Daoy (cell line): ENCODE data around the gene MYH7. TPM values are rescaled to one million over a fixed set of nuclear protein-coding genes. Genes with fewer than 3 reads are reported as not detected.
"Not testable (repeated sequence)": the region's sequence is repeated elsewhere in the genome, so short reads cannot be mapped to it uniquely, and the experiment has no call there.

Source experiments
- DNase-seq: peaks from one replicate; pipeline ENCODE4 v3.0.0-alpha.2; 2015; ENCODE audit warnings: low read depth
- total RNA-seq: library from RNA; depleted of rRNA; stranded (reverse); fragments of >200 nt; shearing (Covaris generic); gene quantifications from 2 replicates; pipeline ENCODE4 v1.2.3, GENCODE V29; 2014; rRNA removed

The MYH7 gene
- total RNA-seq, result not detected in 2 replicates

DNA sequence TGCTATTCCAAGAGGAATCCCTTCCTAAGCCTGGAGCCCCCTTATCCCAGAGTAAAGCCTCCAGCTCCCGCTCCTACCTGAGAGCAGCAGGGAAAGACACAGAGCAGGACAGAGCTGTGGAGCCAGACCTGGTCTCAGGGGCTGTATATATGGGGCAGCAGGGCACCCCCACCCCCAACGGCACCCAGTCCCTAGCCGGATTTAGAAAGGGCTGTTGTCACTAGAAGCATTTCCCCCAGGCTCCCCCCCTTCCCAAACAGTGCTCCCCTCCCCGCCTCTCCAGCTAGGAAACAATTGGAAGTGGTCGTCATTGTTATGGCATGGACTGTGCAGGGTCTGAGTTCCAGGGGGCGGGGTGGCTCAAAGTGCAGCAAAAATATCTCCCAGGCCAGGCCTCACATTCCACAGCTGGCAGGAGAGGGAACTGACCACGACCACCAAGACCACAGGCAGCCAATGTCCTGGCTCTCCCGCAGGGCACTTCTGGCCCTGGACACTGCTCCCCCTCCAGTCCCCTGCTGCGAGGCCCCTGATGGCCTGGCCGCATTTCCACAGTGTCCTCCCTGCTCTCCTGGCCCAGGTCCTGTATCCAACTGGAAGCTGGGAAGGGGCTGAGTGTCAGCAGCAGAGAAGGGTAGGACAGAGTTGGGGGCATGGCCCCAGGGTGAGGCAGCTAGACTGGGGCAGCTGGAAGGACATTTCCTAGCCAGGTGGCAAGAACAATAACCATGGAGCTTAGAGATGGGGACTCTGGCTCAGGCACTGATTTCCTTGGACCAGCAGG is at the start of gene MYH7:
Gene MYH7, minus strand, starts transcription at position 118 of the 784 bp plus-strand sequence. CDS start 1,928 bp downstream, outside the sequence.
- DNase-seq, result no peak

DNA sequence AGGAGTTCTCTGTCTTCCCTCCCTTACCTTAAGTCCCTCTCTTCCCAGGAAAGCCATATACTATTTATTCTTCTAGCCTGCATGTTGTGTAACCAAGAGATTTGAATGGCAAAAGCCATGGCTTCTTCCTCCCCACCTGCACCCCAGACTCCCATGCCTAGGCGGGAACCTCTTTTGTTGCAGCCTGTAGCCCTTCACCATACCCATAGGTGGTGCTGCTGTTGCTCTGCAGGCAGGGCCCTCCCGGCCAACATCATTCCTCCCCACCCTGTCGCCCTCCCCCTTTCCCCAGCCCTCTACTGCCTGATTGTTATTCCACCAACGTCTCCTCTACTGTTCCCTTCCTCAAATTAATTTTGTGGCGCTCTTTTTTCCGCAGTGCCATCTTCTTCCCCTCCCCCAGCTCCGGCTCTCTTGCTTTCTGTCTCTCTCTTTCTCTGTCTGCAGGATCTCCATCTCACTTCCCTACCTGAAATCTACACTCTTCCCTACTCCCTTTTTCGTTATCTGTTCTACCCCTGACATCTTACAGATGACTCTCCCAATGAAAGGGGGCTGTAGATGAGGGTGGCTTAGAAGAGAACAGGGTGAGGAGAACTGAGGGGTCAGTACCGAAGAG is 47.9 kb upstream of the MYH7 start:
- peak; percentile 34 for DNase-seq

DNA sequence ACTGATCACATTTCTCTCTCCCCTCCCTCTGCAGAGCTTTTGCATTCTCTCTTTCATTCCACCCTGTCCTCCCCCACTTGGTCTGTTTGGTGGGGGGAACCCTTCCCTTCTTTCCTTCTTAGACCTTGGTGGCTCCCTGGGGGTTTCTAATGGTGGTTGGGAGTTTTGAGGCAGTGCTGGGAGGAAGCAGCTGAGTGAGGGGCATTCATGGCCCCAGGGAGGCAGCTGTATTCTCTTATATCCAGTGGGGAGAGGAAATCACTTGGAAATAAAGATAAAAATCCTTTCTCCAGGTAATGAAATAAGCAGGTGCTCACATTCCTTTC is 47.3 kb upstream of the MYH7 start:
- DNase-seq, result no peak

DNA sequence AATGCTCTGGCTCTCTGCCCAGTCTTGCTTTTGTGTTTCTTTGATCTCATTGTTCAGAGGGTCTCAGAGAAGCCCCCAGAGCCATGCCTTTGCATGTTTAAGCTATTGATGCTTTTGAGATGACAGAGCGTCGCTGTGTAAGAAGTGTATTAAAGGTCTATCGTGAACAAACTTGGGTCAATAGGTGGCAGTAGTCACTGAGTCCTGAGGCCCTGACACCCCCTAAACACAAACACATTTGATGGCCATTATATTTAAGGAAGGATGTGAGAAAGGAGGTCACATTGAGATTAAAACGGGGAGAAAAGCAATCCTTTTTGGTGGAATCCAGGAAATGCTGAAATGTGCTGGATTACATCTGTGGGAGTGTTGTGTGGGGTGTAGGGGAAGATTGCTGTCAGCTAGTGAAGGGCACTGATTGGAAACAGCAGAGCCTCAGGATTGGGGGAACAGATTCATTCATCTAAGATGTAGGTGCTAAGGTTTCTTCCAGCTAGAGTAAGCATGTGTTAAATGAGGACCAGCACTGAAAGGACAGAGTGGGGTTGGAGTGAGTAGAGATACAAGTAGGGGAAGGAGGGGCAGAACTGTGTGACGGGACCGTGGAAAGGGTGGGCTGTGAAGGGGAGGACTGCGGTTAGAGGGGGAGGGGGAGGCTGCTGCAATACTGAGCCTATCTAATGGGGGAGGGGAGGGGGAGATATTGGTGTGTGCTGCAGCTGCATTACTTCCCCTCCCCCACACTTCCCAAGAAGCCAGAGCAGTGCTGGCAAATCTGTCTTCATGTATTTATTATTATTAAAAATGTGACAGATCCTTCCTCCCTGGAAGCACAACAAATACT is 46.7 kb upstream of the MYH7 start:
- DNase-seq, result no peak

DNA sequence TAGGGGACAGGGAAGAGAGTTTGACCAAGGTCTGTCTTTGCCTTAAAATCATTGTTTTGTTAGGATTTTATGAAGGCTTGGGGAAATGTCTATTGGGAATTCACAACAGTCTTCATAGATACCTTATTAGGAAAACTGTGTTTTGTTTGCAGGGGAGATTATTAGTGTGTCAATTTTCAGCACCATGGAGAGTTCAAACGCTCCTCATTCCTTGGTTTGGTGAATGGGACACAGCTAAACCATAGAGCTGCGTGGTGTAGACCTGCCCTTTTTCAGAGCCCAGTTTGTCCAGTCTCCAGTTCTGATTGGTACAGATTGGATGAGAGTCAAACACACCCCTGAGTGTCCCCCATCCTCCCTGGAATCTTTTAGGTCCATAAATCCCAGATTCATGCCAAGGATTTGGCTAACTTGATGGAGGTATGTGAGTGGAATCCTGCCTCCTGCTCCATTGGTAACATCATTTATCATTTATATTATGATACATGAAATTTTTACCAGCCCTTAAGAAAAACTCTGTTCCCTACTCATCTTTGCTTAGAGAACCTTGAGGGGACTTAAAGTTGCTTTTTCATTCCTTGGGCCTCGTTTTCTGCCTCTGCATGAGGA is 46.0 kb upstream of the MYH7 start:
- DNase-seq, result peak; percentile 9

DNA sequence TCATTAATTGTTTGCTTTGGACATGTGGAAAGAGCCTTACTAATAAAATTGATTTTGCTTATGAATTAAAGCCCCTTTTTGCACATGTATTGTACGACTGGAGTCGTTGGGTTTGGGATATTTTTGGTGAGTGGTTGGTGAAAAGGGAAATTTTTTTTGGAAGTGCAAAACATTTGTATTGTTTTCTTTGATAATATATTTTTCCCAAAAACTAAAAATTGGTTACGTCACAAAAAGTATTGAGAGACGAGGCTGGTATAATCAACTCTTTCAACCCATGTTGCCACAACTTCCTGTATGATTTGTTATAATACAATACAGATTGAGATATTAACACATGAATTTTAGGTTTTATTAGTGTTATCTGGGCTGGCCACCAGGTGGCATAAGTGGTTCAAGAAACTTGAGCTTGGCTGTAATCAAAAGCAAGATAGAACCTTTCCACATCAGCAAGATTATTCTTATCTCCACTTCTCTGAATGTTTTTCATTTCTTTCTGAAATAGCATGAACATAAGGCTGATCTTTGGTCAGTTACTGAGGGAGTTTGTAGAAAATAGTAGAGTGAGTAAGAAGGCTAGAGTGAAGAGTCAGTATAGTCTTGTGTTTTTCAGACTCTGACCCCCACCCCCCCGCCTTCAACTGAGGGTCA is 42.8 kb upstream of the MYH7 start:
- peak; percentile 52 for DNase-seq

DNA sequence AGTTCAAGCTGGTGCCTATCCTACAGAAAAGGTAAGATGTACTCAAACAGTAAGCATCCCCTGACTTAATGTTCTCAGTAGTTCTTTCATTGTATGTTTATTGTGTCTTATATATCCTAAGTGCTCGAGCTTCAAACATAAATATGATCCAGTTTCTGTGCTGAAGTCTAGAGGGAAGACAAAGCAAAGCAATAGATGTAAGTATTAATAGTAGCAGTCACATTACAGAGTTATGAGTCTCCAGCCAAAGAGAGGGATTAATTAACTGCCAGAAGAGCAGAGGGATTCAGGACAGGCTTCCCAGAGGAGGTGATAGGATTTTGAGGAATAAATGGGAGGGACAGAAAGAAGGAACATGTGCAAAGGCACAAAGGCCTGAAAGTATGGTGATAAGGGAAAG is 35.5 kb upstream of the MYH7 start:
- no peak for DNase-seq

DNA sequence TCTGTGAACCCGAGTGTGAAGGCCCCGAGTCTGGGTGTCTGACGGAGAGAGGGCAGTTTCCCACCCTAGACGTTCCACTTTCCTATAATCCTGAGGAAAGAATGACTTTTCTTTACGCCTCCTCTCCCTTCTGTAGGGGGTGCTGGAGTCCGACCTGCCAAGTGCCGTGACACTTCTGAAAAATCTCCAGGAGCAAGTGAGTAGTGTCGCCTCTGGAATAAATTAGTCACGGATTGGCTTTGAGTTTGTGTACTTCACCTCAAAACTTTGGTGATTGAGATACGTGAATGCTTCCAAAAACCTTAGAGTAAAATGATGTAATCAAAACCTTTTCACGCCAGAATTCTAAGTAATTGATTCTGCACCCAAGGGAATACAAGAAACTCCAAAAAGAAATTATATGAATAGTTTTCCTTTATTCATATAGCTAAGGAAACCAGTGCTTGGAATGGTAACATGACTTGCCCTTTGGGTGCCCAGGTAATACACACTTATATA is 34.5 kb upstream of the MYH7 start:
- DNase-seq, result no peak

DNA sequence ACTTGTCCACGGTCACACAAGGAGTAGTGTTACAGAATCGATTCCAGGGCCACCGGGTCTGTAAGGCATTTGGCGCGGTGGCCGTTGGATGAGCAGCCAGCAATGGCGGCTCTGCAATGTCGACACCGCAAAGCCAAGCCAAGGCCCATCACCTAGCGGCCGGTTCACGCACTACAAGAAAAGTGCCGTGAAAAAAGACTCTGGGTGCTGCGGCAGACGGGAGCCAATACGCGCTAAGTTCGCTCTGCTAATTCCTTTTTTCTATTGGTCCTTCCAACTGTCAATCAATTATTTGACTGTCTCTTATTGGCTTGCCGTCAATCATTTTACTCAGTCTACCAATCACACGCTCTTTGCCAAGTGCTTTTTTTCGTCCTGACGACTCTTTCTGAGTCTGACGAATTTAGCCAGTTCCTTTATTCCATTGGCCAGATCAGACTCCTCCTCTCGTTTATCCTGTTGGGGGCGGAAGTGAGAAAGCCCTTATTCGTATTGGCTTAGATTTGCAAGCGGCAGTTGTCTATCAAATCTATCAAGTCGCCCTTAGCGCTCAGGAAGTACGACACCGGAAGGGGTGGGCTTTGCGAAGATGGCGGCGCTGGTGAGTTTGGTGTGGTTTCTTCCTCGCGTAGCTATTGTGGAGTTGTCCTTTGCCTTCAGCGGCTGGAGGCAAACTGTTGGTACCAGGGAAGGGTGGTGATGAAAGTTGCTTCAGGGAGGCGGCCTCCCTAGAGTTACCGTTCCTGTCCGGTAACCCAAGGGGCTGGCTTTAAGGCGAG is 33.9 kb upstream of the MYH7 start, which contains the start of gene NGDN:
Gene NGDN, plus strand, starts transcription at position 577 of the 779 bp plus-strand sequence. Its CDS starts 13 bp downstream, at position 590.
- DNase-seq, result peak; percentile 98

DNA sequence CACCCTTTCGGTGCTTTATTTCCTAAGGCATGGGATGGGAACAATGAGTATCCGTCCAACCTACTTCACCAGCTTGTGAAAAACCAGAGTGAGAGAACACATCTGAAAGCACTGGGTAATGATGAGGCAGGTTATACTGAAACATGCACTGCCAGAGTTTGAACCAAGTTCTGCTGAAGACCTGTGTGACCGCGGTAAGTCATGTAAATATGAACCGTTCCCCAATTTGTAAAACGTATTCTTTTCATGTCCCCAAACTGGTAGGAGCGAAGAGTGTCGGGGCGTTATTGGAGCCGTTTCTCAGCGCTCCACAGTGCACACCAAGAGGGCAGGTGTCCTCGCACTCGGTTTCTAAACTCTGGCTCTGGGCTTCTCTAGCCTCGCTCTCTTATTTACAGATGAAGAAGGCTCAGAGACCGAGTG is 33.3 kb upstream of the MYH7 start:
- DNase-seq, result no peak

DNA sequence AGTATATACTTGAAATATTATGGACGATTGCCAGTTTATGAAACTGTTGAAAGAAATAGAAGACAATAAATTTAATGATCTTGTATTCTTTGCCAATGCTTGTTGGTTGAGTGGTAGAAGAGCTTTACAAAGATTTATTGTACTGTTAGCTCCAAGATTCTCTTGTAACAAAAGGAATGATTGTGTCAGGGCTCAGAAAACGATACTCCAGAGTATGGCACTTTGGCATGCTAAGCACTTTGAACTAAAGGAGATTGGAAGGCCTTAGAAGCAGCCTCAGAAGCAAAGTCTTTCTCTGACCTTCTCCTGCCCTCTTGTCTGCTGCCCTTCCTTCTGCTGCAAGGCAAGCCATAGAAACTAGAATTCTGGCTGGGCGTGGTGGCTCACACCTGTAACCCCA is 29.8 kb upstream of the MYH7 start:
- DNase-seq, result no peak

DNA sequence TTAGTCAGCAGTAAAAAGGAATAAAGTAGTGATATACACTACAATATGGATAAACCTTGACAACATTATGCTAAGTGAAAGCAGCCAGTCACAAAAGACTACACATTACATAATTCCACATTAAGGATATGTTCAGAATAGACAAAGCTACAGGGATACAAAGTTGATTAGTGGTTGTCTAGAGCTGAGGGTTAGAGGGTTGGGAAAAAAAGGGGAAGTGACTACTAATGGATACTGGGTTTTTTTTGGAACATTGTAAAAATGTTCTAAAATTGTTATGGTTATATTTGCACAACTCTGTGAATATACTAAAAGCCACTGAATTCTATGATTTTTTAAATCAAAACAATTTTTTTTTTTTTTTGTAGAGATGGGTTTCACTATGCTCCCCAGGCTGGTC is 29.2 kb upstream of the MYH7 start:
- no peak for DNase-seq

DNA sequence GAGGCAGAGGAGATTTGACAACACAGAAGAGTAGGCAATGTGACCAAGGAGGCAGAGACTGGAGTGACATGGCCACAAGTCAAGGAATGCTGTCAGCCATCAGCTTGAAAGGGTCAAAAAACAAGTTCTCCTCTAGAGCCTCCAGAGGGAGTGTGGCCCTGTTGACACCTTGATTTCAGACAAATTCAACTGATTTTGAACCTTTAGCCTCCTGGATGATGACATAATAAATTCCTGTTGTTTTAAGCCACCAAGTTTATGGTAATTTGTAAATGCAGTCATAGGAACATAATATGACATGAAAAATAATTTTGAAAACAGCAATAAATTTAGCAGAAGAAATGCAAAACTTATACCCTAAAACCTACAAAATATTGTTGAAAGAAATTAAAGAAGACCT is 25.5 kb upstream of the MYH7 start:
- no peak for DNase-seq

DNA sequence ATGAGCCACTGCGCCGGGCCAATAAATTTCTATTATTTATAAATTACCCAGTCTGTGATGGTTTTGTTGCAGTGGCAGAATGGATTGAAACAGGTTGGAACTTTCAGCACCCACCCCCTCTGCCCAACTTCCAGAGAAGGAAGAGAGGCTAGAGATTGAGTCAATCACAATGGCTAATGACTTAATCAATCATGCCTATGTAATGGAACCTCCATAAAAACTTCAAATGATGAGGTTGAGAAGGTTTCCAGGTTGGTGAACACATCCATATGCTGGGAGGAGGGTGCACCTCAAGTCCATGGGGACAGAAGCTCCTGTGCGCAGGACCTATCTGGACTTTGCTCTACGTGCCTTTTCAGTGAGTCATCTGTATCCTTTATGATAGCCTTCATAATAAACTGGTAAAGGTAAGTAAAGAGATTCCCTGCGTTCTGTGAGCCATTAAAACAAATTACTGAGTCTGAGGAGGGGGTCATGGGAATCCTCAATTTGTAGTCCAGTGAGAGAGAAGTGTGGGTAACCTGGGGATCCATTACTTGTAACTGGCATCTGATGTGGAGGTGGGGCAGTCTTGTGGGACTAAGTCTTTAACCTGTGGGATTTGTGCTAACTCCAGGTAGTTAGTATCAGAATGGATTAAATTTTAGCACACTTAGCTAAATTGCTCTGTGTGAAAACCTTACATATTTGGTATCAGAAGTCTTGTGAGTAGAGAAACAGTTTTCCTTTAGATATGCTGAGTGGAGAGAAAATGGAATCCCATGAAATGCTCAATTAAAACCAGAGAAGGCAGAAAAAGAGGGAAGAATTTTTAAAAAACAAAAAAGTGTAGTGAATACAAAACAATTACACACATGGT is 22.4 kb upstream of the MYH7 start:
- no peak for DNase-seq

DNA sequence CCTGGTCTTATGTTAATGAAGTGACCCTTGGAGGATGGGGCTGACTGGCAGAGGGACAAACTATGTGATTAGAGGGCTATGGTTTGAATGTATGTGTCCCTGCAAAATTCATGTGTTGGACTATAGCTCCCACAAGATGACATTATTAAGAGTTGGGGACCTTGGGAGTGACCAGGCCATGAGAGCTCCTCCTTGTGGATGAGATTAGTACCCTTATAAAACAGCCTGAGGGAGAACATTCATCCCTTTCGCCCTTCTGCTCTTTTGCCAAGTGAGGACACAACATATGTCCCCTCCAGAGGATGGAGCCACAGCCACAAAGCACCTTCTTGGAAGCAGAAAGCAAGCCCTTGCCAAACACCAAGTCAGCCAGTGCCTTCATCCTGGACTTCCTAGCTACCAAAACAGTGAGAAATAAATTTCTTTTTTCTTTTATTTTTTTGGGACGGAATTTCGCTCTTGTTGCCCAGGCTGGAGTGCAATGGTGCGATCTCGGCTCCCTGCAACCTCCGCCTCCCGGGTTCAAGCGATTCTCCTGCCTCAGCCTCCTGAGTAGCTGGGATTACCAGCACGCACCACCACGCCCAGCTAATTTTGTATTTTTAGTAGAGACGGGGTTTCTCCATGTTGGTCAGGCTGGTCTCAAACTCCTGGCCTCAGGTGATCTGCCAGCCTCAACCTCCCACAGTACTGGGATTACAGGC is 21.6 kb upstream of the MYH7 start:
- not testable (repeated sequence) for DNase-seq

DNA sequence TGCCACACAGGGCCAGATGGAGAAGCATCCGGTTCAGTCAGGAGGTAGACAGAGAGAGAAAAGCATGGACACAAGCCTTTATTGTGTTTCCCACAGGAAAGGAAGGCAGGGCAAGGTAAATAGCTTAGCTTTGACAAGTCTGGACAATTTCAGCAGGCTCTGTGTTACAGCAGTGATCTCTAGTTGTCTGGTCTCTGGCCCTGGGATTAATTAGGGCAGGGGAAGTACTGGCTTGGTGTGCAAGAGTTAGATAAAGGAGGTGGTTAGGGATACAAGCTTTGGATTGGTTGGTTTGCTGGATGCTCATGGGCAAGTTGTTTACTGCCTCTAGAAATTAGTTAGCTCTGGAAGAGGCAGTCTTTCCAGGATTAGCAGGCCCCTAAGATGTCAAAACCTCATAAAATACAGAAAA is 19.0 kb upstream of the MYH7 start:
- DNase-seq, result no peak

DNA sequence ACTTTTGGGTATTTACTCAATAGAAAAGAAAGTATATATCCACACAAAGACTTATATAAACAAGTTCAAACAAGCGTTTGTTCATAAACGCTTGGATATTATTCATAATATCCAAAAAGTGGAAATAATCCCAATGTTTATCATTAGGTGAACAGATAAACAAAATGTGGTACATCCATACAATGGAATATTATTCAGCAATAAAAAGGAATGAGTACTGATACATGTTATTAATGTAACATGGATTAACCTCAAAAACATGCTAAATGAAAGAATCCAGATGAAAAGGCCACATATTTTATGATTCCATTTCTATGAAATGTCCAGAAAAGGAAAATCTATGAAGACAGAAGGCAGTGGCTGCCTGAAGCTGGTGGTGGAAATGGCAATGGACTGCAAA is 16.8 kb upstream of the MYH7 start:
- no peak for DNase-seq

DNA sequence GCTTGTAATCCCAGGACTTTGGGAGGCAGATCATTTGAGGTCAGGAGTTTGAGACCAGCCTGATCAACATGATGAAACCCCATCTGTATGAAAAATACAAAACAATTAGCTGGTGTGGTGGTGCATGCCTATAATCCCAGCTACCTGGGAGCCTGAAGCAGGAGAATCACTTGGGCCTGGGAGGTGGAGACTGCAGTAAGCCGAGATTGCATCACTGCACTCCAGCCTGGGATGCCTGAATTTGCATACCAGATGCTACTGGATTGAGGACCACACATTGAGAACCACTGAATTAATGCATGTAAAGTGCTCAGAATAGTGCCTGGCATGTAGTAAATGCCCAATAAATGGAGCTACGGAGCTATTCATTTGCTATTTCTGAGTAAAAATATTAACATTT is 14.9 kb upstream of the MYH7 start:
- no peak for DNase-seq

DNA sequence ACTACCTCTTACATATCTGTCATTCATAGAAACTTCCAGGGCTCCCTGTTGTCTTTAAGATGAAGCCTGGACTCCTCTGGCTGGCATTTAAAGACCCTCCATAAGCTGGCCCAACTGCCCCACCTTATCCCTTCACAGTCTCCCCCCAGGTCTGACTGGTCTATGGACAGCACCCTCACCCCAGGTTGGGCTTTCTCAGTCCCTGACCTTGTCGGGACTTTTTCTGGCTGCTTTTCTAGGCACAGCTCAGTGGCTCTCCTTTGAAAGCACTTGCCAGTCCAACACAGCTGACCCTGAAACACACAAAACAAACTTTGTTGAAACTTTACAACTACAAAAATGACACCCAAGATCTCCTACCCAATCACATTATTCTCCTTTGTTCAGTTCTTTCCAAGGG is 13.9 kb upstream of the MYH7 start:
- no peak for DNase-seq
